GM18861 (cell line): ENCODE data around the gene TUBB.
"Not testable (repeated sequence)": the region's sequence is repeated elsewhere in the genome, so short reads cannot be mapped to it uniquely, and the experiment has no call there.

Source experiments
- ATAC-seq: cut with Tn5 transposase; IDR thresholded peaks from one replicate; pipeline ENCODE4 v1.9.1; 2021; ENCODE audit not compliant: unreplicated experiment

The TUBB gene

DNA sequence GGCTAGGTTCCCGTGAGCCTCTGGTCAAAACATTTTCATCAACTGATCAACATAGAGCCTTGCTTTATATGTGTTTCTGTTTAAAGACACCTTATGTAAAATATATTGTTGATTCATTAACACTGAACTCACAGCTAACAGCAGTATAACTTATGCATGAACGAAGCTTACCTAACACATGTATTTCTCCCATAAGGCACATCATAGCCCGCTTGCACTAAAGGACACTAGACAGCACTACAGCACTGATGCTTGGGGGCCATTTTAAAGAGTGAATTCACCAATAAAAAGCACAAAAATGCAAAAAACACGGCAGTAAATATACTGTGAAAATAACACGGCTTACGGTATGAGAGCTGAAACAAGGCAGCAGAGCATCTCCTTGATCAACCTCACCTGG is 18.4 kb downstream of the TUBB start:
- no peak for ATAC-seq

DNA sequence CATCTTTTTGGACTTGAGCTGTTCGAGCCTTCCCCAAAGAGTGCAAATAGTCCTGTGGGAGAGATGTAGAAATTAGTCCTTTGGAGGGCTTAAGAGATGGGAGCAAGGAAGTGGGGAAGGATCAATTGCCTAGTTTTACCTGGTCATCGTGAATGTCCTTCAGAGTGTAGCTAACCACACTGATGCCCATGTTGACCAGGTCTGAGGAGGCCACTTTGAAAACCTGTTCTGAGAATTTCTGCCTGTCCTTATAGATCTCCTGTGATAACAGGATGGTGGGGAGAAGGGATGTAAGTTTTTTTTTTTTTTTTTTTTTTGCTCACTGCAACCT is 20.4 kb downstream of the TUBB start:
- no peak for ATAC-seq

DNA sequence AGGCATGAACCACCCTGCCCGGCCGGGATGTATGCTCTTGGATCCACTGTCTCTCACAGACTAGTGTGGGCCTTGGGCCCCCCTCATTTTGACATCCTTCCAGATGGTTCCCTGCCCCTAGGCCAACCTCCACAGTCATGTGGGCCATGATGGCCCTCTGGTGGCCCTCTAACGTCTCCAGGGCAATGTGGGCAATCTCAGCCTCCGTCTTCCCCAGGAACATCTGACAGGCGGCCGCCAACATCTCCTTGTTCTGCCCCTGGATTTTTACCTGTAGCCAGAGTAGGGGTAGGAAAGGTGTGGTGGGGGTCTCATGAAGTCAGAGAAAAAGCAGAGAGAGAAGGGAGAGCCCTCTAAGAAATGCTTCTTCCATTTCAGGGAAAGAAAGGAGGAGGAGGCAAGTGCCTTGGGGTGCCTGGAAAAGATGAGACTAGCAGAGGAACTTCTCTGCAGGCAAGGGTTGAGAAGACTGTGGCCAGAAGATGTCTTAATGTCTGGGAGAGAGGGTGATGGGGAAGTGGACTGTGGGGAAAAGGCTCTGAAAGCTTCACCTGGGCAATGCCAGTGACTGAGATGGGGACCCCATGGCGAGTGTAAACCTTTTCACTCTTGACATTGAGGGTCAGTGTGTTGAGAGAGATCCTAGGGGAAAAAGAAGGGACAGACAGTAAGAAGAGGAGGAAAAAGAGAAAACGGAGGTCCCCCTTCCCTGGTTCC is 21.1 kb downstream of the TUBB start:
- ATAC-seq = no peak

DNA sequence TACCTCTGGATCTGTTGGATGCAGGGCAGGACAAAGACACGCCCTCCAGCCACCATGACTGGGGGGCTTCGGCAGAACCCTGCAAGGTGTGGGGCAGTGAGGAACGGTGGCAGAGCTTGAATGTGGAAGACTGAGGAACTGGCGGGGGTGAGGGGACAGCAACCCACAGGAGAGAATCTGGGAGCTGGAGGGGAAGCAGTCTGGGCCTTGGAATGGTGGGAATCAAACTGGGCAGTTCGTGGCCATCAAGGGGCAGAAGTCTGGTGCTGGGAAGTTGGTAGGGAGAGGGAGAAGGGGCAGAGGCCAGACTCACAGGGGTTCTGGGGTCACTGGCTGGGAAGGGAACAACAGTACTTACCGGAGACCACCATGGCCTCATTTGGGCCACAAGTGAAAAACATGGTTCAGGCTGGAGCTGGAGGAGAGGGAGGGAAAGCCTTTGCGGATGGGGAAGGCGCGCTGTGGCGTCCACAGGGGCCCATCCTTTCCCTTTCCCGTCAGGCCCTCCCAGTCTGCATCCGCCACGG is 21.7 kb downstream of the TUBB start:
- ATAC-seq = no peak

DNA sequence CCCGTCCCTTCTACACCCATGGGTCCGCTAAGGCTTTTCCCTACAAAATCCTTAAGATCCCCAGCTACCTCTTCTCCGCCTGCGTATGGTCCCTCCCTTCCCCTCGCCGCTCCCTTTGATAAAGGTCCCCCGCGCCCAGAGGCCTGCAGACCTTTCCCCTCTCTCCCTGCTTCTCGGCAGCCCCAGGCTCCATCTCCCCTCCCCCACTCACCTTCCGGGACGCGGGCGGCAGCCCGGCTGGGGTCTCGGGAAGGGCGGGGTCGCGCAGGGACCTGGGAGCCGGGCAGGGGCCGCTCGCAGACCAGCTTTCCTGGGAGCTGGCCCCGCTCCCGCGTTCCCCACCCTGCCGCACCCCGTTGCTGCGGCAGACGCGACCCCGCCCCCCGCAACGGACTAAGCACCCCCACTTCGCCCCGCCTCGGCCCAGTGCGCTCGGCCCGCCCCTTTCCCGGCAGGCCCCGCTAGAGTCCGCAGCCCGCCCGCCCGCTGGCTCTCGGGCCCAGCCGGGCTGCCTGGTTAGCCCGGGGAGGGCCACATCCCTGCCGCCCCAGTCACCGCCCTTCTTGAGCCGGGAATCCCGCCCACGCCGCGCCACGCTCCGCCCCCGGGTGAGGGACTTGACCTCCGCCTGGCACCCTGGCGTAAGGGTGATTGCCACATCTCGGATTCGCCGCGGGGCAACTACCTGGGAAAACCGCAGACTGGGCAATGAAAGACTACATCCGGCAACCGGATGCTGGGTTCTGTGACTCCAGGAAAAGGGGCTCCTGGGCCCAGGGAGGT is 22.4 kb downstream of the TUBB start, which contains the start of gene FLOT1:
Gene FLOT1 (minus strand): TSS at position 372 of the 783 bp plus-strand sequence. CDS start 498 bp downstream, outside the sequence.
- ATAC-seq = peak; percentile 52

DNA sequence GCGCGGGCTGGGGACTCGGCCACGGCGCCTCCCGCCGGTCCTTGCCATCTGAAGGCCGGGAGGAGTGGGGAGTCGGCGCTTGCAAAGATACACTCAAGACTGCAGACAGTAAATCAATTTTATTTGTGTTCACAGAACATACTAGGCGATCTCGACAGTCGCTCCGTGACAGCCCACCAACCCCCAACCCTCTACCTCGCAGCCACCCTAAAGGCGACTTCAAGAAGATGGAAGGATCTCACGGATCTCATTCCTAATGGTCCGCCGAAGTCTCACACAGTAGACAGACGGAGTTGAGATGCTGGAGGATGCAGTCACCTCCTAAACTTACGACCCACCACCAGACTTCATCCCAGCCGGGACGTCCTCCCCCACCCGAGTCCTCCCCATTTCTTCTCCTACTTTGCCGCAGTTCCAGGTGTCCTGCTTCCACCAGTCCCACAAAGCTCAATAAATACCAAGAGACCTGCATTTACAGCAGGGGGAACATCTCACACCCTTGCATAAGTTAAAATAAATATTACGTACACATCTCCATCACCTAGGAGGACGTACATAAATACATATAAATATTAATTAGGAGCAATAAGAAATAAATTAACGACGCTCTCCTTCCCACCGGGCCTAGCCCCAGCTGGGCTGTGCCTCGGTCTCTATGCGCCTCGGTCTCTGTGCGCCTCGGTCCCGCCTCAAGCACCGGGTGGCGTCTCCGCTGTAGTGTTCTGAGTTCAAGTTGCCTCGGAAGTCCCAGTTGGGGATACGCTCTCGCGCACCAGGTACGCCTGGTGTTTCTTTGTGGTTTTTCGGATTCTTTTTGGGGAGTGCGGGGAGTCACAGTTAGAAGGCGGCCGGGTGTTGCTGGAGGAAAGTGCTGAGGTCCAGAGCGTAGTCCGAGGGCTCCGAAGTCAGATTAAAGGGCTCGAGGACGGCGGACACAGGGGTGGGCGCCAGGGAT is 23.2 kb downstream of the TUBB start:
- peak; percentile 22 for ATAC-seq

DNA sequence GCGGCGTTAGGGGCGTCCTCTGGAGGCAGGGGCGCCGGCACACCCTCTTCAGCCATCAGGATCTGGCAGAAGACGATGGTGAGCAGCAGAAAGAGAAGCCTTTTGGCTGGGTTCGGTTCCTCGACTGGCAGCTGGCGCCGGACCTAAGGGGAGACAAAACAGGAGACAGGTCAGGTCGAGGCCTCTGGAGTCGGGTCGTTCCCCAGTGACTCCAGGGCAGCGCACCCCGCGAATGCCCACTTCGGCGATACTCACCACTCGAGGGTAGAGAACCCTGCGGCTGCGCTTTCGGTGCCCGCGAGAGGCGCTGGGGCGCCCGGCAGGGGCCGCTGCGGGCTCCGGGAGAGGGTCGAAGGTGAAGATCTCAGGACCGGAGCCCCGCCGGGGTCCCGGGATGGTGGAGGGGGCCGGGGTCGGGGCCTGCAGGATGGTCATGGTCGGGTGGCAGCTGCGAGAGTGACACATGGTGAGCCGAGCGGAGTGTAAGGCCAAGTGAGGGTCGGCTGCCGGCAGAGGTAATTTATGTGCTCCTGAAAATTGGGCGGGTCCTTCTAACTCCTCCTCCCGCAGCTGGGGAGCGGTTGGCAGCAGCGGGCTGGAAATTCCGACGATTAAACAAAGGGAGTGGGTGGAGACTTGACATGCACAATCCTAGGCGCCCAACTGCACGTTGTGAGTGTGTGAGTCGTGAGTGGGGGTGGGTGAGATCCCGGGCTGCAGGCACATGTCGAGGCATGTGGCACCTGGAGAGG is 24.1 kb downstream of the TUBB start, which contains the start of gene IER3:
Gene IER3 (minus strand): TSS at position 494 of the 752 bp plus-strand sequence. CDS start 29 bp downstream, at position 465.
- peak; percentile 25 for ATAC-seq

DNA sequence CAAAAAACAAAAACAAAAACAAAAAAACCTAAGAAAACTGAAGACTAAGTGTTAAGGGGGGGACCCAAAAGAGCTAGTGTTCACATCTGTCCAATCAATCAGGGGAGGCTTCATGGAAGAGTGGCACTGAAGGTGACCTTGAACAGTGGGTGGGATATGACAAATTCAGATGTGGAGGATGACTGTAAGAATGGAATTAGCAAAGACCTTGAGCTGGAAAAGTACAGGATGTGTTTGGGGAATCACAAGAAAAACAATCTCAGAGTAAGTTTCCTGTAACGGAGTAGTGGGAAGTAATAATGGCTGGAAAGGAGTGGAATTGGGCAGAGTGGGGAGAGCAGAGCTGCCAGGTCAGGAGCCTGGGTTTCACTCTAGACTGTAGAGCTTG is 27.1 kb downstream of the TUBB start:
- ATAC-seq = no peak

DNA sequence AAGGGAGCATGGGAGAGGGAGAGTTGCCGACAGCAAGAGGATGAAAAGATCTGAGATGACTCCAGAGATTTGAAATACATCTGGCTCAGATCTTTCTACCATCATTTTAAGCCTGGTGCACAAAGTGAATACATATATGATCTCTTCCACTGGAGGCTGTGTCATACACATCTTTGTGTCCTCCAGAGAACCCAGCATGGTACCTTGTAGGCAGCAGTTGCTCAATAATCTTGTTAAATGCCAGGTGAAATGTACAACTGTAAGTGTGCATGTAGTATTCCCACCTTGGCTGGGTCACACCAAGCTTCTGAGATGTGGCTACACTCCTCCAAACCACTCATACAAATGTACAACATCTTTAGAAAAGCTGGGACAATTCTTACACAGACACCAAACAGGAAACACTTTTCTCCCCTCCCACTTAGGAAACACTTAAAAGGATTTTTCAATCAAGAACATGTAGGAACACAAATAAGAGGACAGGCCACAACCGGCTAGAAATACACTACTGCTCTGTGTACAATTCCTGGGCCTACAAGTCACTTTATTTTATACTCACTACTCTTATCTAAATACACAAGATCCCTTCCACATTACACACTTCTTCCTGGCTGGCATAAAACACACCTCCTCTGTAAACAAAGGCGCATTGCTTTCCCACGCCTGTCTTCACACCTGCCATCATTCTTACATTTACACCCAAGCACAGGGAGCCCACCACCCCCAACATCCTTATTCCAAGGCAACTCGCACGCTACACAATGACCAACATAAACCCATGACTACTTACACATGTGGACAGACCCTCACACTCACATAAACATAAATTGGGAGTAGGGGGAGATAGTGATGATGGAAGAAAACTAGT is 28.0 kb downstream of the TUBB start:
- ATAC-seq = no peak

DNA sequence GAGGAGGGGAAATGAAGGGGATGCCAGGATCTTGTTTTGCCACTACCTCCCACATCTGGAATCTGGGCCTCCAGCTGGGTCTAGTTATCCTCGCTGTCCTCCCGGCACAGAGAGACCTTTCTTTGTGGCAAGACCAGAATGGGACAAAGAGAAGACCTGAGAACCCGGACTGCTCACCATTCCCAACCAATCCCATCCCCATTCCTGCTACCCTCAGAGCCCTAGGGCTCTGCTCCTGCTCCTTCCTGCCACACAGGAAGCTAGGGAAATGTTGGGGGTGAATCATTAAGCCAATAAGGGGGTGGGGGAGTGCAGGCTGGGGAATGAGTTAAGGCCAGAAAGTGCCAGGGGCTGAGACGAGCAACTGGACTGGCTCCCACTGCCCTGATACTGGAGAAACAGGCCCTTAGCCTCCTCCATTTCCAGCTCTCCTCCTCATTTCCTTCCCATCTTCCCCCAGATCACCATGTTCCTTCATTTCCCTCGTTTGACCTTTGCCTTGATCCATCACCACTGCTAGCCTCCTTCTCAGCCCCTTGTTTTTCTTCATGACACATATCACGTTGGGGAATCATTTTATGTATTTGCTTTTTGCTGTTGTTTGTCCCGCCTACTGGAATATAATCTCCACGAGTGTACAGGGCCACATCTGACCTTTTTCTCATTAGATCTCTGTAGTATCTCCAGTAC is 28.8 kb downstream of the TUBB start:
- no peak for ATAC-seq

DNA sequence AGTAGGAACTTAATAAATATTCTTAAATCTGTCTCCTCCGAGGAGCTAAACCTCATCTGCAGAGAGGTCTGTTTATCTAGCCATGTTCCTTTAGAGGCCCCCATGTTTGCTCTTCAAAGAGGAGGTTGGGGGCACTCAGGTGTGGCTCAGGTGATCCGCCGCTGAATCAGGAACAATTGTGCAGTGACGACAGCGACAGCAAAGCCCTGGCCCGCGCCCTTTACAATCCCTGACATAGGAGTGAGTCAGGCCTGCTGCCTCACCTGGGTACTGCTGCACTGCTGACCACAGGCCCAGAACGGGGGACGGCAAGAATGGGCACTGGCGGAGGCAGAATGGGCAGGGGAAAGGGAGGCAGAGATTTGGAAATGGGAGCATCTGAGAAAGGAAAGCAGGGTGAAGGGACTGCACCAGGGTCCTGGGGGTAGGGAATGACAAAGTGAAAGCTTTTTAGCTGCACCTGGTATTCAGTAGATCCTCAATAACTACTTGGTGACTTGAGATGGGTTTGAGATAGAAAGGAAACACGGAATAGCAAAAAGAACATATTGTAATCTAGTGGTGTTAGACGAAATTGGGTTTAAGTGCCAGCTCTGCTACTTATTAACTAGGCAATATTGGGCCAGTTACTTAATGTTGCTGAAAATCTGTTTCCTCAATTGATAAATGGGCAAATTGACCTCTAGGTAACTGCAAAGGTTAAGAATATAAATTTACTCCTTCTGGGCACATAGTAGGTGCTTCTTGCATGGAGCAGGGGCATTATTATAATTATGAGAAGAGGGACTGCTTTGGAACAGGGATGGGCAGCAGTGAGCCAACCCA is 29.6 kb downstream of the TUBB start:
- ATAC-seq = no peak

DNA sequence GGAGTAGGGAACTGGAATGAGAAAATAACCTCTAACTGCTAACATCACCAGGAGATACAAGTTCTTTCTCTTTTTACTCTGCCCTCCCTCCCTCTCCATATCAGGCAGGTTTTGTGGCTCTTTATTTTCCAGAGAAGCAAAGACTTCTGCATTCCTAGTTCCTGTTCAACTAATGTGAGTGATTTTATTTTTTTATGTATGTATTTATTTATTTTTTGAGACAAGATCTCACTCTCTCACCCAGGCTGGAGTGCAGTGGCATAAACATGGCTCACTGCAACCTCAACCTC is 30.2 kb downstream of the TUBB start:
- no peak for ATAC-seq

DNA sequence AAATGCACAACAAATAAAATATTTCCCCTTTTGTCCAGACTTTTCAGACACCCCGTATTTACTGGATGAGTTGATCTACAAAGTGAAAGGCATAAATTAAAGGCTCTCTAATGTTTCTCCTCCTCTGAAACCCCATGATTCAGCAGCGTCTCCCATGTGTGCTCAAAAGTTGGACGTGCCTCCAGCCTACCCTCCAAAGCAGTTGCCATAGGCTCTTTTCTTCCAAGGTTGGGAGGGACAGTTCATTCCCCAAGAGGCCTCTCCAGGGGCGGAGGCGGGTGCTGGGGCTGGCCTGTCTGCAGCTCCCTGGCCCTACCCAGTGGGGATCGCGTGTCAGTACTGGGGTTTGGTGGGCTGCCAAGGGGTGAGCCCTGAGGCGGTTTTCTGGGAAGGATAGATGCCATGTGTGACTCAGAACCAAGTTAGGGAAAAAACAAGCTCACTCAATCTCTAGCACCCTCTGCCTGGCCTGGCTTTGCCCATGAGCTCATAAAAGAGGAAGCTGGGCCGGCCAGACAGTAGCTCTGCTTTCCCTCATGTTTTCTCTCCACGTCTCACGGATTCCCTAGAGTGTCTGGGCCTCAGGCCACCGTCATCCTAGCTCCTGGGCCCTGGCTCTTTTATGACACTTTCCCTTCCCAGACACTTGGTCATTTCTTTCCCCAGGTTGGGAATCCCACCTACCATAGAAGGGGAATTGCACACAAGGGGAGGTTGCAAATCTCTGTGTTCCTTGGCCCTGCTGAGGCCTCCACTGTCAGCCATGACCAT is 32.2 kb downstream of the TUBB start:
- ATAC-seq = no peak

DNA sequence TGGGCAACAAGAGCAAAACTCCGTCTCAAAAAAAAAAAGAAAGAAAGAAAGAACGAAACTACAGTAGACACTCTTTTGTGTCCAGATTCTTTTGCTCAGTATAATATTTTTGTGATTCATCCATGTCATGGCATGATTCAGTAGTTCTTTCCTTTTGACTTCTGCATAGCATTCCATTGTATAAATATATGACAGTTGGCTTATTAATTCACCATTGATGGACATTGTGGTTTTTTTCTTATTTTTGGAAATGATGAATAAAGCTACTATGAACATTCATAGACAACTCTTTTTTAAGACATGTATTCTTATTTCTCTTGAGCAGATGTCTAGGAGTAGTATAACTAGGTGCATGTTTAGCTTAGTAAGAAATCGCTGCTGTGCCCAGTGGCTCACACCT is 34.5 kb downstream of the TUBB start:
- no peak for ATAC-seq

DNA sequence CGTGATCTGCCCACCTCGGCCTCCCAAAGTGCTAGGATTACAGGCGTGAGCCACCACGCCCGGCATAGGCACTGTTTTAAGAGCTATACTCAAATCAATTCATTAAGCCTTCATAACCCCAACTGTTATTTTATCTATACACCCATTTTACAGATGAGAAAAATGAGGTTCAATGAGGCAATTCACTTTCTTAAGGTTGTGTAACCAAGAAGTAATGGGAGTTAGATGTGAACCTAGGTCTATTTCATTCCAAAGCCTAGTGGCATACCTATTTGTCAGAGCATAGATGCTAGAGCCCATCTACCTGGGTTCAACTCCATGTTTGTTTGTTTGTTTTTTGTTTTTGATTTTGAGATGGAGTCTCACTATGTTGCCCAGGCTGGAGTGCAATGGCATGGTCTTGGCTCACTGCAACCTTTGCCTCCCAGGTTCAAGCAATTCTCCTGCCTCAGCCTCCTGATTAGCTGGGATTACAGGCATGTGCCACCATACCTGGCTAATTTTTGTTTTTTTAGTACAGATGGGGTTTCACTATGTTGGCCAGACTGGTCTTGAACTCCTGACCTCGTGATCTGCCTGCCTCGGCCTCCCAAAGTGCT is 36.4 kb downstream of the TUBB start:
- ATAC-seq = not testable (repeated sequence)

DNA sequence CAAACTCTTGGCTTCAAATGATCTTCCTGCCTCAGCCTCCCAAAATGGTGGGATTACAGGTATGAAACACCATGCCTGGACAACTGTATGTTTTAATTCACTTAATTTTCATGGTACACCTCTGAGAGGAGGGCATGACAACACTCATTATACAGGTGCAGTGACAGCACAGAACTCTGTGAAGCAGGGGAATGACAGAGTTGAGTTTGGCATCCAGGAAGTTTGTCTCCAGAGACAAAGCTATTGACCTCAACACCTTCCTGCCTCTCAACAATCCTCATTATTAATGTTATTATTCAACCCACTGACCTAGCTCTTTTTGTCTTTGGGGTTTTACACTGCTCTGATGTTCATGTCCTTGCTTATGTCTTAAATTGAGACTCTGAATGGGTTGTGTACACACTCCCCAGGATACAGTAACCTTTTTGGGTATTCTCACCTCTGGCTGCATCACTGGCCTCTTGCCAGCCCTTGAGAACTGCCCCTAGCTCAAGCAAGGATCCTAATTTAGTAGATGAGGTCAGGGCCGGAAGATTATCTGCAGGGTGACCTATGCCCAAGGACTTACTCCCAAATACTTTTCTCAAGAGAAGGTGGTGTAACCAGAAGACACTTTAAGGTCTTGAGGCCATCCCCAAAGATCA is 37.2 kb downstream of the TUBB start:
- ATAC-seq = no peak
